Fibroblast of skin of abdomen (primary cell): ENCODE measurements around the gene BAHCC1.

Experiments
- DNase-seq: peaks from one replicate; pipeline ENCODE4 v3.0.0-alpha.2; 2013

Gene BAHCC1

DNA sequence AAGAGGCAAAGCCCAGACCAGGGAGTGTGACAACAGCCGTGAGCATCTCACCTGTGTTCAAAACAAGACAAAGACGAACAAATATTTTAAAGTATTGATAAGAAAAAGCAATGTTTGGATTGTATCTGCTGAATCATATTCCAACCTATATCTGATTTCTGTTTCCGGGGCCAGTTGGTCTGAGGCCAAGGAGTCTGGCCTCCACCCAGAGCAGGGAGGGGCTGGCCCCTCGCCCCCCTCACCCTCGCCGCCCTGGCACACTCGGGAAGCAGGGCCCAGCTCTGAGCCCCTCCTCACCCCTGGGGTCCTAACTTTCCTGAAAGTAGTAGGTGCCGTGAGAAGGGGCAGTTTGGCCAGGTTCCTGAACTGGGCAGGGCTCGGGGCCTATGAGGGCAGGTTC is 69.3 kb downstream of the BAHCC1 start:
- DNase-seq: no peak

DNA sequence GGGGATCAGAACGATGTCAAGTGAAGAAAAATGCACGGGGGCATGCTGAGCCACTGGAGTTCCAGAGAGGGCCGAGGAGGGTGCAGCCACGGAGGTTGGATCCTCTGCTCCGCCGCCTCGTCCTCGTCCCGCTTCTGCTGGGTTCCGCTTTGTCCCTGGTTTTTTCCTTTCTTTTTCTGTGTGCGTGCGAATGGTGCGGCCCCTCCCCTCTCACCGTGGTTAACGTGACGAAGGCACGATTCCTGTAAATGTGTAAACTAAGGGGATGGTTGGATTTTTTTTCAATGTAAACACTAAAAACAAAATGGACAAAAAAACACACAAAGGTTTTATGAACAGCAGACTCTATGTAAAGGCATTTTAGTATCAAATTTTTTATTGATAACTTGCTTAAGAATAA is 70.7 kb downstream of the BAHCC1 start:
- no peak for DNase-seq

DNA sequence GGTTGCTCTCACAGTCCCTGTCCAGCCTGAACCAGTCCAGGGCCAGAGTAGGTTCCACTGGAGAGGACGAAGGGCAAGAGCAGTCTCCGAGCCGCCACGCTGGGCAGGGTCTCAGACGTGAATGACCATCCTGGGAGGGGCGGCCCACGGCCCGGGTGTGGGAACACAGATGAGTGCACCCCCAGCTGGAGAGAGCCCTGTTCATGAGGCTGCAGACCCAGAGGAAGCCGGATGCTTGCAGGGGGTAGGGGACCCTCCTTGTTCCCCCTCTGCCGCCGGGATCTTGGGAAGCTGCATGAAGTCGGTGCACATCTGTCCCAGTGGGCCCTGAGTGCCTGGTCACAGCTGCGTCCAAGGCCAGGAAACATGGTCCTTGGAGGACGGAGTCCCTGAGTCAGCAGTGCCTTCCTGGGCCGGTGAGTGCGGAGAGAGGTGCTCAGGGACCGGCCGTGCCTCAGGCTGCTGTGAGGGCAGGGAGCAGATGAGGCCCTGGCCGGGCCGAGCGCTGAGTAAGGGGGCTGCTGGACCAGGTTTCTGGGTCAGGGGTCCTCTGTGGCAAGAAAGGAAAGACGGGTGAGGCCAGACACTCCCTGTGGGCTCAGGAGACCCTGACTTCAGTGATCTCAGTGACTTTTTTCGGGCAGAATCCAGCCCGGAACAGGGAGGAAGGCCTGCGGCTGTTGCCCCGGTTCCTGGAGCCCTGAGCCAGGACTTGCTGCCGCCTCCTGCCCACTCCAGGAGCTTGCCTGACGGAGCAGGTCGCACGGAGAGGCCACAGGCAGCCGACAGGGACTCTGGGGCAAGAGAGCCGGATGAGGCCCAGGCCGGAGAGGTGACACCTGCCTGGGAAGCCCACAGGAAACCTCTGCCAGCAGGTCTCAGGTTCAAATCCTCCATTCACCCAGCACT is 71.6 kb downstream of the BAHCC1 start:
- DNase-seq: no peak

DNA sequence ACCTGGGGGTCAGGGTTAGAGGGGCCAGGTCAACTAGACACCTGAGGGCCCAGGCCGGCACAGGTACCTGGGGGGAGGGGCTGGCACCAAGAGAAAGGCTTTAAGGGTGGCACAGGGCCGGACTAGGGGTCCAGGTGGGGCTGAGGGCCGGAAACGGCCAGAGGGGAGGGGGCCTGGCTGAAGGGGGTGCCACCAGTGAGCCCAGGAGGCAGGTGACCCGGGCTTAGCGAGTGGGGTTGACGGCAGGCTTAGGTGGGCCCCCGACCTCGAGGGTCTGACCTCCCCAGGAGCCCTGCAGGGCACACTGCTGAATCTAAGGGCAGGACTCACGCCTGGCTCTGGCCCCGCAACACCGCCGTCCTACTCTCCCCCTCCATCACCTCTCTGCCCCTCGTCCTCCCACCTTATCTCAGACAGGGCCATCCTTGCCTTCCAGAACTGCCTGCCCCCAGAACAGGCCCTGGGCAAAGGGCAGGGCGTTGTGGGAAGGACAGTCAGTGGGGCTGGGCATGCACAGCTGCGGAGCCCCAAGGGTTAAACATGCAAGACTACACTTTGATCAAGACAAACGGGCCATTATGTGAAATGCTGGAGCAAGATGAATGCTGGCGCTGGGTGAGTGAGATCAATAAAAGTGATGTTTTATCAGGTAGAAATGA is 73.0 kb downstream of the BAHCC1 start:
- no peak for DNase-seq

DNA sequence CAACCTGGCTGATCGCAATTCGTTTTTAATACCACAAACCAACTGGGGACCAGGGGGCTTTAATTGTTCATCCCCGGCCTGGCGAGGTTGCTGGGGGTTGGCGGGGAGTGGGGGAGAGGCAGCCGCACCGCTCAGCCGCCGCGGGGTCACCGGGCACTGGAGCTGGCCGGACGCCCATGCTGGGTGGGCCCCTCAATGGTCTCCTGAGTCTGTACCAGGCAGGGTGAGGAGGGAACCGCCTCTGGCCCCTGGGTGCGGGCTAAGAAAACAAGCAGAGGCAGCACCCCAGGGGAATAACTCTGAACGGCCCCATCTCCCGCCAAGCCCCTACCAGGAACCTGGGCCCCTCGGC is 73.5 kb downstream of the BAHCC1 start:
- DNase-seq: no peak

DNA sequence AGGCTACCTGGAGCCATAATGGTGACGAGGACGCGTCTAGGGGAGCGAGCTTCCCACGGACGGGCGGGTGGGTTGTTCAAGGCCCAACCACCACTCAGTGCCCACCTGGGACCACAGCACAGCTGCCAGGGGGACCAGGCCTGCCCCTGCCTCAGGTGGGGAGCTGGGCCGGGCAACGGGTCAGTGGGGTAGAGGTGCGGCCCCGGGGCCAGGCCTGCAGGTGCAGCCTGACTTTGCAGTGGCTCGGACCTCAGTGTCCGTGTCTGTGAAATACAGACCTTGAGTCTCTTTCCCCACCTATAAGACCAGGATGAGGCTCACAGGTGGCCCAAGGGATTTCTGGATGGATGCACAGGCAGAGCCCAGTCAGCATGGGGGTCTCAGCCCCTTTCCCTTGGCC is 74.0 kb downstream of the BAHCC1 start:
- DNase-seq: no peak

DNA sequence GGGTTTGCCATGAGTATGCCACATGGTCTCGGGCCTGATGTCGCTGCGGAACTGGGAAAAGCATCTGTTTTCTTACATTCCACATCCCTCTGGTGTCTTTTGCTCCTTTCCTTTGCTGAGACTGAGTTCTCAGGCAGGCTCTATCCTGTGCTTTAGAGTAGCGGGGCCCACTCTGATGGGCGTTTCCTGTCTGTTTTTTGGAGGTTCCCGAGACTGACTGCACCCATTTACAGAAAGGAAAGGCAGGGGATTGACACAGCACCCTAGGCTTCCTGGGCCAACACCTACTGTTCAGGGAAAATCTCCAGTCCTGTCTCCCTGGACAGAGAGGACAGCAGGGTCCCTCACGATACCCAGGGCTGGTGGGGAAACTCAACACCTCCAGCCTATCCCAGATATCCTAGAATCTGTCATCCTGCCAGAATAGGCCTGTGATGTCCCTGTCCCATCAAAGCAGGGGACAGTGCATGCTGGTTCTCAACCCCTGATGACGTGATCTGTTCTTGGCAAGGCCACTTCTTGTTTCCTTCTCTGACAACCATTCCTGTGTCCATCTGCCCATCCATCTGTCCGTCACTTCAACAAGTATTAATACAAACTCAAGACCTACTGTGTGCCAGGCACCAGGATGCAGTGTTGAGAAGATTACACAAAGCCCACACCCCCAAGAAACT is 75.2 kb downstream of the BAHCC1 start:
- DNase-seq: no peak

DNA sequence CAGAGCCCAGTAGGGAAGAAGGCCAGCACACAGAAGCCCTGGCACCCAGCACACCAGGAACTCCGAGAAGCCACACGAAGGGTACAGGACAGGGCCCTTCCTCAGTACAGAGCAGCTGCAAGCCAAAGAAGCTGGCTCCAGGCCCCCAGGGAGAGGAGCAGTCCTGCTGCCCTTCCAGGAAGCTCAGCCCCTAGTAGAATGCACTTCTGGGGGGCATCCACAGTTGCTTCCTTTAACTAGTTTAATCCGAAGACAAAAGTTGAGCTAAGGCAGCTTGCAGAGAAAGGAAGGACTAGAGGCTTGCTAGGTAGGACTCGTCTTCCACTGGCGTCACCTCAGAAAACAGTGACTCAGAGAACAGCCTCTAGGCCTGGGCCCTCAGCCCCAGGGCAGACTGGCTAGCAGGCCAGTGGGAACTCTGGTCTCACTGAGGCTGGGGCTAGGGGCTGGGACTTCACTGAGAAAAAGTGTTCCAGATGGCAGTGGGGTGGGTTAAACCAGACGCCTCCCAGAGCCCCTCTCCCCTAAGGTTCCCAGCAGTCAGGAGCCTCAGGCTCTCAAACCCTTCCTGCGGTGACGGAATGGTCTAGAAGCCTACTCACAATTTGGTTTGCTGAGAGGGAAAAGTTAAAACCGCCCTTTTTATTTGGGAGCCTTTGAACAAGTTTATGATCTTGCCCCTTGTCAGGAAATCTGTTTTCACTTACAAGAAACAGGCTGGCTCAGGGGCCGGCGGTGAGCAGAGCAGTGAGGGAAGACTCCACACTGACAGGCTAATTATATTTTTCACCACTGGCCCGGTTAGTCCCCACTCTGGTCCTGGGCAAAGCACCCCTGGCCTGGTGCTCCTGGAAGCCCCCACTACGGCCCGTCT is 75.9 kb downstream of the BAHCC1 start:
- DNase-seq: peak; percentile 48

DNA sequence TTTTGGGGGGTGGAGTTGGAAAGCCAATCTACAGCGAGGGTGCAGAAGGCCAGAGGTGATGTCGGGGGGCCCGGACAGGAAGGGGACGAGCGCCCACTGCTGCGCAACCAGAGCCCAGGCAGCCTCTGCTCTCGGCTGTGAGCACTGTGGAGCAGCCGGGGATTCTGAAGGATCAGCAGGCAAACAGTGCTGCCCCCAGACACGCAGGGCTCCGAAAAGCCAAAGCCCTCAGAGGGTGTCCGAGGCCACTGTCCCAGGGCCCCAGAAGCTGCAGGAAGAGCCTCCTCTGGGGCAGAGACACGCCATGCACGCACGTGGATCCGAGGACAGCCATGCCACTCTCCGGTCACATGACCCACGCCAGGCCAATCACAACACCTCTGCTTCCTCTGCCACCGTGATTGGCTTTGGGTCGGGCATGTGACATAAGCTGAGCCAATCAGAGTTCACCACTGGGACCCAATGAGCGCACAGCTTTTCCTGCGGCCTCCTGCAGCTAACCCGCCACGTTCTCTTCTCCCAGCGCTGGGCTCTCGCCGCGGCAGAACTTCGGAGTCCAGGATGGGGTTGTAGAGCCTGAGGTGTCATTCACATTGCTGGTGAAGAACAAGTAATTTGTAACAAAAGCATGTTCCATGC is 76.7 kb downstream of the BAHCC1 start:
- peak; percentile 95 for DNase-seq

DNA sequence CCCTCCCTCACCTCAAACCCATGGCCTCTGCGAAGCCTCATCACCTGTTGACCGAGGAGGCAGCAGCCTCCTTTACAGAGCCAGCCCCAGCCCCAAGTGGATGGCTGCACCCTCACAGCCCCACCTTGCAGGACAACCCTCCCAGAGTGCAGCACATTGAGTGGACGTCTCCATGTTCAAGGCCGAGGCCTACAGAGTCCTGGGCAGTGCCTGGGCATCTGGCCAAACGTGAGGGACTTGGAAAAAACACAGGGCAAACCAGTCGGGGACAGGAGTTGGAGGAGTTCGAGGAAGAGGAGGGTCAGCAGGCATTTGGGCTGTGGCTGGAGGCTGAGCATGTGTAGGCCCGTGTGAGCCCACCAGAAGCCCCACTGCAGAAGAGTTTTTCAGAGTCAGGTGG is 77.8 kb downstream of the BAHCC1 start:
- no peak for DNase-seq

DNA sequence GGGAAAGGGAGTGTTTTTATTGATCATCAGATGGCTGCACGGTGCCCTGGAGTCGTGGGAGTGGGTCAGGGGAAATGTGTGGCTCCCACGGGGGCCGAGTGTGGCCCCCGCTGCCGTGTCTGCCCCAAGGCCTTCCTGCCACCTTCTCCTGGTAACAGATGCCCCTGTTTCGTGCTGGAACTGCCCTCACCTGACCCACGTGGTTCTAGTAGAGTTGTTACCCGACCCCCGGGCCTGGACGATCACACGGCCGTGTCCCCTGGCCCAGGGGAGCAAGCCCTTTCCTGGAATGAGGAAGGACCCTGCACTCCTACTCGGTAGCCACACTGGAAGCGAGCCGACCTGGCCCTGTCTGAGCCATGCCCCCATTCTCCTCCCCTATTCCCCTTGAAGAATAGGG is 79.7 kb downstream of the BAHCC1 start:
- no peak for DNase-seq

DNA sequence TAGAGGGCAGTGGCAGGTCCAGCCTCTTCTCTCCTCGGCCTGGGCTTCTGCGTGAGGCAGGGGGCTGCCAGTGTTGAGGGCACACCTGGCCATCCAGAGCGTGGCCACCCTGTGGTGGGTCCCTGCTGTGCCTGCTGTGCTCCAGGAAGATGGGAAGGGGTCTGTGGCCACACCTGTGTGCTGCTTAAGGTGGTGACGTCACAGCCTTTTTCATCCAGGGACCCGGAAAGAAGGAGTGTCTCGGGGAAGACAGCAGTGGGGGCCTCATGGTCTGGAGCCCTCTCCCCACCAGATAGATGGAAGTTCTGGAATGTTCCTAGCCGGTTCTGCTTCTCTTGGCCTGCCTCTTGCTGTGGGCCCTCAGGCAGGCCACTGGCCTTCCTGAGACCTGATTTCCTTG is 80.8 kb downstream of the BAHCC1 start:
- DNase-seq: no peak

DNA sequence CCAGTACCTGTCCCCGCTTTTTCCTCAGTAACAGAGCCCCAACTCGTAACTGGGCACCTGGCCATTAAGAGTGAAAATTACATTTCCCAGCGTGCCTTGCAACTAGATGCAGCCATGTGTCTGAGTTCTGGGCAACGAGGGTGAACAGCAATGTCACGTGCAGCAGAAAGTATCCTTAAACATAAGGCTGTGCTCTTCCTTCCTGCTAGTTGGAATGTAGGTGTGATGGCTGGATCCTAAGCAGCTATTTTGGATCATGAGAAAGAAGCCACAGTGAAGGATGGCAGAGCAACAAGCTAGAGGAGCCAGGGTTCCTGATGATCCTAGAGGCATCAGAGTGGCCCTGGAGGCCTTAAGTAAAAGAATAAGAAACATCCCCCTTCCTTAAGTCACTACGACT is 81.4 kb downstream of the BAHCC1 start:
- no peak for DNase-seq

DNA sequence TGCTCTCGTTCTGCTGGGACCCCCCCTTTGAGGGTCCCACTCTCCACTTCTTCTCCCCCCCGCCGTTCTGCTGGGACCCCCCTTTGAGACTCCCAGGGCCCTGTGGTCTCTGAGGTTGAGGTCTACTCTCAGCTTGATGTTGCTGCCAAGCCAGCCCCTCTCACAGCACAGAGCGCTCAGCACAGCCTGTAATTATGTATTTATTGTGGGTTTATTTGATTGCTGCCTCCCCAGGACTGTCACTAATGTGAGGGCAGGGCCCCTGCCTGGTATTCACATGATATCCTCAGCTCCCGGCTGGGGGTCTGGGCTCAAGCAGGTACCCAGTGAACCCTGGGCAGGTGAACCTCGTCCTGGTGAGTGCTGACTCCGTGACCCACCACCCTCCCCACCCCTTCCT is 81.9 kb downstream of the BAHCC1 start:
- DNase-seq: no peak

DNA sequence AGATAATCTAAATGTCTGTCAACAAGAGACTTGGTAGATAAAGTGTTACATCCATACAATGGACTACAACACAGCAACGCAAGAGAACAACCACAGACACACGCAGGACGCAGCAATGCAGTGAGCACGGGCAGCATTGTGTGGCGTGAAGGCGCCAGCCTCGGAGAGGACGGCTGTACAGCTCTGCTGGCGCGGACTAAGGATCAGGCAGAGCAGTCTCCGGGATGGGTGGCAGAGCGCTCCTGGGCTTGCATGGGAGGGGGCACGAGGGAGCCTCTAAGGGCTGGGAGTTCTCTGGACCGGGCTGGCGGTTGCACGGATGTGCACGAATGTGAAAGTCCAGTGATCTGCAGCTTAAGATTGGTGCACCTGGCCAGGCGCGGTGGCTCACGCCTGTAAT is 82.9 kb downstream of the BAHCC1 start:
- no peak for DNase-seq

DNA sequence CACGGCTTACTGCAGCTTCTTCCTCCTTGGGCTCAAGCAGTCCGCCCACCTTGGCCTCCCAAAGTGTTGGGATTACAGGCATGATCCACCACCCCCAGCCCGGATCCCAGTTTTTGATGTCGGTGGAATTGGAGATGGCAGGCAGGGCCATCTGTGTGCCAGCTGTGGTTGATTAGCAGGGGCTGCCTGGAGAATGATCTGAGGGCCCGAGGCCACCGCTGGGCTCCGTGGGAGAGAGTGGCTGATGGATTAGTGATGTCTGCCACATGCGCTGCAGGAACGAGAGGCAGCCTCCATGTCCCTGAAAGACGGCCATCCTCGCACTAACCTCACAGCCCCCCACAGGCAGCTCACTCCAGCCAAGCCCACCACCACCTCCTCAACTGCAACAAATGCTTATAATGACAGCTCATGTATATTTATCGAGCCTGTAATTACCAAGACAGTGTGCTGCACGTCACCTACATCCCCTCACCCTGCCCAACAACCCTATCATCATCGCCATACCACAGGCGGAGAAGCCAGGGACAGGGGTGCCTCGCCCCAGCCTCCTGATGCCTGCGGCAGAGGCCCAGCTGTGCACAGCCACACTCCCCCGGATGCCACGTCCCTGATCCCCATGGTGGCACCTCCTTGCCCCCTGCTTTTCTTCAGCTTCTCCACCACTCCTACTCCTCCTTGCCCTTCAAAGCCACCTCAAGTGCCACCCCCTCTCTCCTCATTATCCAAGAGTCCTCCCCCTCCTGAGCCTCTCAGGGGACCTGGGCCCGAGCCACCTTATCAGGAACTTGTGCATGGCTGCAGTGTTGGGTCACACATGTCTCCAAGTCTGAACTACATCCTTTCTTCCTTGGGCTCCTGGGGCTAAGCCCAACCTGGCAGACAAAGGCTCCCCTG is 84.2 kb downstream of the BAHCC1 start:
- DNase-seq: peak; percentile 54

DNA sequence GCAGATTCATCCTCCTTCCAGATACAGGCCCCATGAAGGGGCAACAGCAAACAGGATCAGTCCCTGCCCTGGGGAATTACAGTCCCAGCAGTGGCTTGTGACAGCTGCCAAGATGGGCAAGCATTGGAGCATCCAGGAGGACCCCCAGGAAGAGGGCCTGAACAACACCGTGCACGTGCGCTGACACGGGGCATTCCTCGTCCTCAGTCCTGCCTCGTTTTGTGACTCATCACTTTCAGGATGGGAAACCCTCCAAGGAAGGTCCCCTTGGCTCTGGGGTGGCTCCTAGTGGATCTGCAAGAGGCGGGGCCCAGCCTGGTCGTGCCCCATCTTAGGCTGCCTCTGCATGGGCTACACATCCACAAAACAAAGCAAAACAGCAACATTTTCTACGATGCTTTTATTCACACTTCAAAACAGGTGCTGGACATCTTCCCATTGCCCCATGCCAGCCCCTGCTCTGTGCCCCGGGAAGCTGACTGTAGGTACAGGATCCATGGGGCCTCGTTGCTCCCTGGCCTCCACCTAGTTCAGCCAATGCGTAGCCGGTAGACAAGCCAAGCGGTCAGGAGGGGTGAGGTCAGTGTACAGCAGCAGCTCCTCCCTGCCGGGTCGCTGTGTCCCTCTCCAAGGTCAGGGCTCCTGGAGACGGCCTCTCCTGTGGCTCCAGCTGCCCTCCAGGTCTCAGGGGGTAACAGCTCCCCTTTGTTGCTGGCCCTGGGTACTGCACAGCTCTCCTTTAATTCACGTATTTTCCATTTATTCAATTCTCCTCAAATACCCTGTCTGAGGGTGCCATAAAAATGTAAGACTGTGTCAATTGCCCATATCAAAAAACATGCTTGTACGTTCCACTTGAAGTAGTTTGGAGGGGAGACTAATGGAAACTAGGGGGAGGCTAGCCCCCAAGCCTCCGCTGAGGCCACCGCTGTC is 85.1 kb downstream of the BAHCC1 start:
- DNase-seq: peak; percentile 85

DNA sequence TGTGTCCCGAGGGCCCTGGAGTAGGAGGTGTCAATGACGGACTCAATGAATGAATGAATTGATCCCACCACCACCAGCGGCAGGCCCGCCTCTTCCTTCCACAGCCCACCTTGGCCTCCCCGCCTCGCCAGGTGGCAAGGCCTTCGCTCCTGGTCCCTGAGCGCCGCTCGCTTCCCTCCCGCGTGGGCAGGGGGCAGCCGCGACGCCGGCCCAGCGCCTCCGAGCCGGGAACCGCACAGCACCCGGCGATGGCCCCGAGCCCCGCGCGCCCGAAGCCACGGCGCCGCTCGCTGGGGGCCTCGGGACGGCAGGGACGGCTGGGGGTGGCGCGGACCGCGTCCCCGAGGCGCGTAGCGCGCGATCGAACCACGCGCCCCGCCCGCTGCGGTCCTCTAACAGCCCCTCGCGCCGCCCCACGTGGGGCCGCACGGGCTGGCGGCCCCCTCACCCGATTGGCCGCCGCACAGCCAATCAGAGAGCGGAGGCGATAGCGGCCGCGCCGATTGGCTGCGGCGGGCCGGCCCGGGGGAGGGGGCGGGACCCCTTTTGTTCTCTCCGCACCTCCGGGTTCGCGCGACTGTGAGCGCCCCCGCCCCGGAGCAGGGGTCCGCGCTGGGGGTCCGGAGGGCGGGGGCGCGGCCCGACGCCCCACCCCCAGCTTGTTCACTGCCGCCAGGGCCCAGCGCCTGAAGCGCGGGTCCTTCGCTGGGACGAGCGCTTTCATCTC is 86.0 kb downstream of the BAHCC1 start:
- DNase-seq: peak; percentile 84

DNA sequence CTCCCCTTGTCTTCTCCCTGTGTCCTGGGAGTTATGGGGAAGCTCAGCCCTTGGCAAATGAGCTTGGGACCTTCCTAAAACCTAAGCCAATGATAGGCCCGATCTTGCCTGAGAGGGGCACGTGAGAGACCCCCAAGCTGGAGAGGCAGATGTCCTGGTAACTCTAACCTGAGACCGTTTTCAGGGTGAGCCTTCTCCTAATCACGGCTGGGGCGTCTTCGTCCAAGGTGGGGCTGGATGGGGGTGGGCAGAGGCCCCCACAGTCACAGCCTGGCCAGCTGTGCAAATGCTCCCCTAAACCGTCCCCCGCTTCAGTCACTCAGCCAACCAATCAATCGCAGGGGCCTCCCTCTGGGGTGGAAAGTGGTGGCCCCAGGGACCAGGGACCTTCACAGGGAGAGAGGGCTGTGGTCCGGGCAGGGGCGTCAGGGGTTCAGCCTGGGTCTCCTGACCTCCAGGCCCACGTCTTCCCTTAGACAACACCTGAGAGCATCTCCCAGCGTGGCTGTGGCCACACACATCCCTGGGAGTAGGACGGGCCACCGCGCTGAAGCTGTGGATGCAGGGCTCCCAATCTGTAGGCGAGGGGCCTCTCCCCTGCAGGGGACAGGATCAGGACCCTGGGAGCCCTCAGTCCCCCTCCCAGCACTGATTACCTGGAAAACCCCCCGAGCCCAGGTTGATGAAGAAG is 86.7 kb downstream of the BAHCC1 start:
- no peak for DNase-seq
